ENCODE data around the gene DPH6.
"Not testable (repeated sequence)": the region's sequence is repeated elsewhere in the genome, so short reads cannot be mapped to it uniquely, and the experiment has no call there.

DPH6 gene

DNA sequence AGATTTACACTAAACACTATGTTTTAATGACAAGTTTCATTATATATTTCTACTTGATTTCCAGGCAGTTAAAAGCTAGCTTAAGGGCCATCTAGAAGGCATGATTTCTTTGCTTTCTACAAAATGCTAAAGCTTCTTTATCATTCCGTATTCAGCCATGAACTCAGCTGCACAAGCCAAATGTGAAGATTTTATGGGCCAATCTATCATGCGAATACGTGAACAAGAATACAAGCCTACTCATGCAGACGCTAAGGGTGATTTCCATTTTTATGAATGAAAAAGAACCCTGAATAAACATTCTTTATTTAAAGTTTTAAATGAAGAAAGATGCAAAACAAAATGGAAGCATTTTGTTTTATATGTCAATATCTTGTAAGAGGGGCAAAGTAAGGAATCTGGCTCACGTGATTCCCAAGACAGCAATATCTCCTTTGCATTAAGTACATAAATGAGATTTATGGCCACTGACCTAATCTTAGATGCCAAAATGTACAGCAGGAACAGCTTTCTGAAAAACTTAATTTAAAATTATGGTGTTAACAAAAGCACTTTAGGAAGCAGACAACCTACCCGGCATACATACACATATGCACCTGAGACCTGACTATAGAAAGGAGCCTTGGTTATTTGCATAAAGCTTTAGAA, 215.8 kb downstream of the DPH6 start:
- no peaks in the 10 kb centered on the region for H3K36me3 Mint-ChIP-seq
- no peak for DNase-seq
- H3K27me3 Mint-ChIP-seq = no peaks in the 10 kb centered on the region
- no peak overlapping the region for H3K27ac Mint-ChIP-seq
- no peaks in the 10 kb centered on the region for H3K9me3 Mint-ChIP-seq
- no peak overlapping the region for H3K4me3 Mint-ChIP-seq
- no peaks in the 10 kb centered on the region for H3K4me1 Mint-ChIP-seq
- CTCF ChIA-PET = no interaction called here

DNA sequence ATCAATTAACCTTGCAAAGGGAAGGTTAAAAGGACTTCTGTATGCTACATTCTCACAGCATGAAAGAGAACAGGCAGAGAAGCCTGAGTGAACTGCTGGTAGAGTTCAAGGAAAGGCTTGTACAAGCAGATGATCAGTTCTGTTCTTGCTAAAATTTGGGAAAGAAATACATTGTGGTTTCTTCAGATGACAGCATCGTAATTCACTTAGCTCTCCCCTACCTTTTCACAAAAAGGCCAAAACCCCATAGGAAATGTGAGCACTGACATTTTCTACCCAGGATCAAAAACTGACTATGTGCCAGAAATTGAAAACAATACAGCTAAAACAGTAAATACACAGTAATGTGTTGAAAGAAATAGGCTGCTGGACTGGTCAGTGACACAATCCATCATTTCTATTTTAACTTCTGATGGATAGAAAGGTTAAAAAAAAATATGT, 216.4 kb downstream of the DPH6 start:
- DNase-seq = no peak
- Mint-ChIP-seq H3K9me3 (no peaks in the 10 kb centered on the region), H3K4me3 (no peak overlapping the region), H3K36me3 (no peaks in the 10 kb centered on the region), H3K27me3 (no peaks in the 10 kb centered on the region), H3K27ac (no peak overlapping the region), H3K4me1 (no peaks in the 10 kb centered on the region)
- CTCF ChIA-PET = no interaction called here

DNA sequence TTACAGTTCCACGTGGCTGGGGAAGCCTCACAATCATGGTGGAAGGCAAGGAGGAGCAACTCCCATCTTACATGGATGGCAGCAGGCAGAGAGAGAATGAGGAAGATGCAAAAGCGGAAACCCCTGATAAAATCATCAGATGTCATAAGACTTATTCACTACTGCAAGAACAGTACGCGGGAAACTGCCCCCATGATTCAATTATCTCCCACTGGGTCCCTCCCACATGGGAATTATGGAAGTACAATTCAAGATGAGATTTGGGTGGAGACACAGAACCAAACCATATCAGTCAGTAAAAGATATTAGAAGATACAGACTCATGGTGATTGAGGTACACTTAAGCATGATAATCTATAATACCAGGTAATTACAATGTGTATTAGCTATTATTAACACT, 217.1 kb downstream of the DPH6 start:
- H3K9me3 Mint-ChIP-seq, H3K27me3 Mint-ChIP-seq, CTCF ChIA-PET, H3K4me3 Mint-ChIP-seq, H3K36me3 Mint-ChIP-seq, DNase-seq, H3K4me1 Mint-ChIP-seq, H3K27ac Mint-ChIP-seq: not testable (repeated sequence)

DNA sequence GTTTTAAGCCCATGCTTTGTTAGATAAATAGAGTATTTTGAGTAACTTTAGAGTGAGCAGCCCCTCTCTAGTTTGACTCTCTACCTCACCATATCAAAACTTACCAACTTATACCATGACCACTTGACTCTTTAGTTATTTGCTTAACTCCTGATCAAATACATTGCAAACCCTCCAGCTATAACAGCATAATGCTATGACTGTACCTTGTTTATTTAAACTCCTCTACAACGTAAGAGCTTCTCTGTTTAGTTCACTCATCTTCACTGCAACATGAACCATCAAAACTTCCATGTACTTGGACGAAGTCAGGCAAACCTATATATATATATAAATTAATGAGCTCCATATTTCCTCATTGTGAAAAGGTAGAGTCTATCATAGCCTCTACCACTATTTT, 218.2 kb downstream of the DPH6 start:
- H3K27me3 Mint-ChIP-seq = no peaks in the 10 kb centered on the region
- H3K27ac Mint-ChIP-seq = no peak overlapping the region
- H3K9me3 Mint-ChIP-seq = no peaks in the 10 kb centered on the region
- no peak for DNase-seq
- CTCF ChIA-PET = no interaction called here
- H3K36me3 Mint-ChIP-seq = no peaks in the 10 kb centered on the region
- no peaks in the 10 kb centered on the region for H3K4me1 Mint-ChIP-seq
- H3K4me3 Mint-ChIP-seq = no peak overlapping the region

DNA sequence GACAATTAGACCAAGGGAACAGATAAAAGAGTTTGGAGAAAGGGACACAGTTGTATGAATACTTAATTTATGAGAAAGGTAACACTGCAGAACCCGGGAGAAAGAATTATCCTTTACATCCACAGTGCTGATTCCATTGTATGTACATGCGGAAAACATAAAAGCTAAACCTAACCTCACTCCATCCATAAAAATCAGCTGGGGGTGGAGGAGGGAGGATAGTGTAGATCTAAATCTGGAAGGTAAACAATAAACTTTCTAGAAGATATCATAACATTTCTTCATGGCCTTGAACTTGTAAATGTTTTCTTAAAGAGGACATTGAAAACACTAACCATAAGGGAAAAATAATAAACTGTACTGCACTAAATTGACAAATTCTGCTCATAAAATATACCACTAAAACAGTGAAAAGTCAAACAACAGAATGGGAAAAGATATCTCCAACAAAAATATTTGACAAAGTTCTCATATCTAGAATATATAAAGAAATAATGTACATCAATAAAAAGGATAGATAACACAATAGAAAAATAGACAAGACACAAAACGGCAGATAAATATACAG, 220.5 kb downstream of the DPH6 start:
- no peaks in the 10 kb centered on the region for H3K36me3 Mint-ChIP-seq
- CTCF ChIA-PET = no interaction called here
- no peak overlapping the region for H3K27ac Mint-ChIP-seq
- H3K4me1 Mint-ChIP-seq = no peaks in the 10 kb centered on the region
- DNase-seq = no peak
- H3K27me3 Mint-ChIP-seq = no peaks in the 10 kb centered on the region
- no peaks in the 10 kb centered on the region for H3K9me3 Mint-ChIP-seq
- no peak overlapping the region for H3K4me3 Mint-ChIP-seq

DNA sequence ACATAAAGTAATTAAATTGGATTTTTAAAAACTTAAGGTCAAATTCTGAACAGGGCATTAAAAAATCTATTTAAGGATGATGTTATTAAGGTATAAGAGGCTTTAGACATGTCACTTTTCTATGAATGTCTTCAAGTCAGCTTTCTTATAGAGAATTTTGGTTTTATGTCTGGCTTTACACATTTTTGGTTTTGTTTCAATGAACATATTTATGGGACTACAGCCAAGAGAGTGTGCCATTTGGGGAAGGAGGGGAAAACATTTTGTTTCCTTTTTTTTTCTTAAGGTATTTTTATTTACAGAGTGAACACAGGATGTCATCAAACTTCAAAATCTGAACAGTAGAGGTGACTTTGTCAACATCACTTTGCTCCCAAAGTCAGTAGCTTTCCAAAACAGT, 222.8 kb downstream of the DPH6 start:
- DNase-seq = no peak
- H3K36me3 Mint-ChIP-seq = no peaks in the 10 kb centered on the region
- no peak overlapping the region for H3K27ac Mint-ChIP-seq
- H3K9me3 Mint-ChIP-seq = no peaks in the 10 kb centered on the region
- H3K4me1 Mint-ChIP-seq = no peaks in the 10 kb centered on the region
- CTCF ChIA-PET = no interaction called here
- H3K4me3 Mint-ChIP-seq = no peak overlapping the region
- no peaks in the 10 kb centered on the region for H3K27me3 Mint-ChIP-seq

DNA sequence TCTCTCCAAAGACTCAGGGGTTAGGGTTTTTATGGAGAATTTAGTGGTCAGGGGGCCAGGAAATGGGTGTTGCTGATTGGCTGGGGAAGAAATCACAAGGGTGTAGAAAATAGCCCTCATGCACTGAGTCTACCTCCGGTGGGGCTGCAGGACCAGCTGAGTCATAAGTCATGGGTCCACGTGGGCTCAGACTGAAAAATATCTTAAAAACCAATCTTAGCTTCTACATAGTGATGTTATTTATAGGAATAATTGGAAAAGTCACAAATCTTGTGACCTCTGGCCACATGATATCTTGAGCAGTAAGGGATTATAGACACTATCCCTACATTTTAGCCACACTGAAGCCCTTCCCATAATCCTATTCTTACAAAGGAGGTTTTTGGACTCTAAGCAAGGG, 224.0 kb downstream of the DPH6 start:
- CTCF ChIA-PET = no interaction called here
- no peak overlapping the region for H3K4me3 Mint-ChIP-seq
- no peak for DNase-seq

DNA sequence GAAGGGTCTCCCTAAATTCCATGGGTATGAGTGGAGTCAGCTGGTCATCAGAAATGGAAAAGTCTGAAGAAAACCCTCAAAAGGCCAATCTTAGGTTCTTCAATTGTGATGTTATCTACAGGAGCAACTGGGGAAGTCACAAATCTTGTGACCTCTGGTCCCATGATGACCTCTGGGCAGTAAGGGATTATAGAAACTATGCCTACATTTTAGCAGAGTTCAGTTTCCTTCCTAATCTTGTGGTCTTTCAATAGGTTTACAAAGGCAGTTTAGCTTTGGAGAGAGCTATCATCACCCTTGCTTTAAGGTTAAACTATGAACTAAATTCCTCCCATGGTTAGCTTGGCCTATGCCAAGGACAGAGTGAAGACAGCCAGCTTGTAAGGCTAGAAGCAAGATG, 225.1 kb downstream of the DPH6 start:
- no peak for DNase-seq
- H3K27ac Mint-ChIP-seq = no peak overlapping the region
- H3K4me3 Mint-ChIP-seq = no peak overlapping the region
- H3K9me3 Mint-ChIP-seq = no peaks in the 10 kb centered on the region
- CTCF ChIA-PET = no interaction called here
- no peaks in the 10 kb centered on the region for H3K36me3 Mint-ChIP-seq
- H3K4me1 Mint-ChIP-seq = no peaks in the 10 kb centered on the region
- peaks cover 5% of the 10 kb centered on the region for H3K27me3 Mint-ChIP-seq

More for the DNA sequence above, 224.0 kb downstream of the DPH6 start:
- no peaks in the 10 kb centered on the region for H3K36me3 Mint-ChIP-seq
- H3K4me1 Mint-ChIP-seq = no peaks in the 10 kb centered on the region
- peaks cover 5% of the 10 kb centered on the region for H3K27me3 Mint-ChIP-seq
- no peaks in the 10 kb centered on the region for H3K9me3 Mint-ChIP-seq
- no peak overlapping the region for H3K27ac Mint-ChIP-seq

Measured in activated naive CD4-positive, alpha-beta T cell treated with anti-CD3 and anti-CD28 coated beads, Interleukin-2, amount 10 ng/mL, durations not matched to agents 7 days and 5 days (primary cell).